Renal cortex interstitium (tissue), 11 donors: ENCODE results near the gene MAN1C1. TPM values are rescaled to one million over a fixed set of nuclear protein-coding genes. Genes with fewer than 3 reads are reported as not detected.

ENCODE experiments used
- DNase-seq, 11 donors: peaks; one replicate each; pipeline ENCODE4 v3.0.0-alpha.2; 2013; ENCODE audit warnings: low read depth in 9 of 11, low spot score in 4 of 11; ENCODE audit errors: extremely low read depth in 1 of 11
- polyA plus RNA-seq, 3 donors: library from polyadenylated mRNA; unstranded; fragments of 120-200 nt; gene quantifications; one replicate each; pipeline ENCODE4 v1.2.1, GENCODE V29; 2013; ENCODE audit not compliant: insufficient read length in 3 of 3

Gene MAN1C1
- polyA plus RNA-seq, 3 donors, result 12.4 to 18.0 (median 14.0) TPM

DNA sequence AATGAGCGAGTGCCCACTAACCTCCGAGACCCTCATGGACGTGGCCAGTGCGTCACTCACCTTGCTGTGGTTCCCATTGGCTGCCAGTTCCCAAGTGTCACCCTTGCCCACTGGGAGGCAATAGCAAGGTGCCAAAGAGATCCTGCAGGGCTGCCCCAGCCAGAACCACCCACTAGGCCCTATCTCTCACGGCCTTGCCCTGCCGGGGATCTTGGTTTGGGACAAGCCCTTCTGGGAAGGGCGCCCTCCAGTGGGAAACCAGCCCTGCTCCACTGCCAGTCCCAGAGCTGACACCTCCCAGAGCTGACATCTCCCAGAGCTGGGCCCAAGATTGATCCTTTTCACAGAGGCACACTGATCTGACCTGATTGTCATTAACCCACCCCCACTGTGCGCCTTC lies 181.3 kb downstream of the MAN1C1 start:
- DNase-seq, result no peak

DNA sequence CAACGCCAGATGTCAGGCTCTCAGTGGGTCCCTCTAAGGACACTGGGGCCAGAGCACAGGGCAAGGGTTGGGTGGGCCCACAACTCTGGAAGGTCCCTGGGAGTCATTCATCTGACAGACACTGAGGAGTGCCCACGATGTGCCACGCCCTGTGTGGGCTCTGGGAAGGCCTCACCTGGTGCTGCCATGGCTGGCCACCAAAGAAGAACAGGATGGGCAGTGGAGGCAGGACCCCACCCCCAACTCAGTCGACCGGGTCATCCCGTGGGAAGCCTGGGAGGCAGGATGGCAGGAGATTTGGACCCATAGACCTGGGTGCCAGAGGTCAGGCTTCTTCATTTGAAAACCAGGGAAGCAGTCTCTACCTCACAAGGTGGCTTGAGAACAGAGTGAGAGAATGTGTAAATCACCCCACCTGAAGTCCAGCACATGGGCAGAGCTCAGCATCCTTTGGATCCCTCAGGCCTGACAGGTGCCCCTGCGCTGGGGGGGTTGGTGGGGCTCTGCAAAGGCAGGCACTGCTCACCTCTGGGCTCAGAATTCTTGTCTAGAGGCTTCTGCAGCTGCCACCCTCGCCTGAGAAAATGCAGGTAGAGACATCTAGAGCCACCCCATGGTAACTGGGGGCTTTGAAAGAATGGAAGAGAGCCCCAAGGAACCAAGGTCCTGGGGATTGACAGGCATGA lies 182.2 kb downstream of the MAN1C1 start:
- no peak for DNase-seq

DNA sequence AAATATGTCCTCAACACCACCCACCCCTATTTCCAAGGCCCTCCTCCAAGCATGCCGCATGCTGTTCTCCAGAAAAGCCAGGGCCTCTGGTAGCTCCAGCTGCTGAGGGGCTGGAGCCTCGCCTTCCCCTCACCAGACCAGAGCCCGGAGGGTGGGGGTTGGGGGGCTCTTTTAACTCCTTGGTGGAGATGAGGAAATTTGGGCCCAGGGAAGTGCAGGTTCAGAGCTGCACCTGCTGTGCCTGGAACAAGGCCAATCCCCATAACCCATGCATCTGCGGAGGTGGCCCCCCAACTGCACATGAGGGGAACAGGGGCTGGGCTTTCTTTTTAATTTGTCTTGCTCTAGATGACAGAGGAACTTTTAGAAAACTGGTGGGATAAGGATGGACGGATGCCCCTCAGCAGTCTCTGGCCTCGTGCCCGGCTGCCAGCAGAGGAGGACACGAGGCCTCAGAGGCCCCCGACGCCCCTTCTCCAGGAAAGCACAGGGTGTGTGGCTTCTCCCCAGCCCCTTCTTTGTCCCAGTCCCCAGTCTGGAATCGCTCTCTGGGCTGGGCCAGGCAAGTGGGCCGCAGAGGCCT lies 182.9 kb downstream of the MAN1C1 start:
- no peak for DNase-seq

DNA sequence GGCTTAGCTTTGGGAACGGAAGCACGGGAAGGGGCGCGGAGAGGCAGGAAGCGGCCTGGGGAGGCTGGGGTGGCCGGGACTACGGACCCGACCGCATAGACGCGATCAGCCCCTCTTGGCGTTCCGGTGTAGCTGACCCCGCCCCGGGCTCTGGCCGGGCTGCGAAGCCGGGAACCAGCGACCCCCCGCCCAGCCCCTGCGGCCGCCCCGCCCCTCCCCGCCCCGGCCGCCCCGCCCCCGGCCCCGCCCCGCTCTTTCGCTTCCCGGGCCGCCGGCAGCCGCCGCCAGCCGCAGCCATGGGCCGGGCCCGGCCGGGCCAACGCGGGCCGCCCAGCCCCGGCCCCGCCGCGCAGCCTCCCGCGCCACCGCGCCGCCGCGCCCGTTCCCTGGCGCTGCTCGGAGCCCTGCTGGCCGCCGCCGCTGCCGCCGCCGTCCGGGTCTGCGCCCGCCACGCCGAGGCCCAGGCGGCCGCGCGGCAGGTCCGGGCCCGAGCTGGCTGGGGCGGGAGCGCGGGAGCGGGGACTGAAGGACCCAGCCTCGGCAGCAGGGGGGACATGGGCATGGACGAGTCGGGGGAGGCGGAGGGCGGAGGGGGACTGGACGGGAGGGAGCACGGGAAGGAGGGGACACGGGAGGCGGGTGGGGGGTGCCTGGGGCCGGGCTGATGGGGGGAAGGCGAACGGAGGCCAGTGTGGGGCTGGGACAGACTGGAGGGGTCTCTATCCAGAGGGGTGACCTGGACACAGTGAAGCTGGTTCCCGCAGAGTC lies 183.5 kb downstream of the MAN1C1 start, which contains the start of gene SELENON:
SELENON (plus strand) TSS at position 259 of the 768 bp plus-strand sequence; CDS start at position 297, 38 bp downstream.
- DNase-seq, result peak in 1 of 11 donors; percentile 44

DNA sequence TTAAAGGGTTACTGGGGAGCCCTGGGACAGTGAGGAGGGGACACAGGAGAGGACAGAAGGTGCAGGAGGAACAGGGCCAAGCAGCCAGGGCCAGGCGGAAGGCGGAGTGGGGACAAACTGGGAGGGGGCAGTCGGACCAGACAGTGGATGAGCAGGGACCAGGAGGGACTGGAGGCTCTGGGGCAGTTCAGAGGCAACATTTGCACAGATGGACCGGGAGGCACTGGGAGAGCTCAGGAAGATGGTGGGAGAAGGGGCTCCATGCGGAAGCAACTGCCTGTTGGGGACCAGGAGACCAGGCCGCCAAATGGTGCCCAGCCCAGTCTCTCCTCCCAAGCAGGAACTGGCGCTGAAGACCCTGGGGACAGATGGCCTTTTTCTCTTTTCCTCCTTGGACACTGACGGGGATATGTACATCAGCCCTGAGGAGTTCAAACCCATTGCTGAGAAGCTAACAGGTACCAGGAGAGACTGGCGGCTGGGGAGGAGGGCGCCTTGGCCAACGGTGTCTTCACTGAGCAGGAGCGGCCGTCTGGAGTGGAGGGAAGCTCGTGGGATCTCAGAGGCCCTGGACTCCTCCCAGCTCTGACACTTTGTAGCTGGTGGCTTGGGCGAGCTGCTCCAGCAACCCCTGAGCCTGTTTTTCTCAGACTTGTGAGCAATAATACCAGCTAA lies 184.2 kb downstream of the MAN1C1 start:
- DNase-seq, result no peak

DNA sequence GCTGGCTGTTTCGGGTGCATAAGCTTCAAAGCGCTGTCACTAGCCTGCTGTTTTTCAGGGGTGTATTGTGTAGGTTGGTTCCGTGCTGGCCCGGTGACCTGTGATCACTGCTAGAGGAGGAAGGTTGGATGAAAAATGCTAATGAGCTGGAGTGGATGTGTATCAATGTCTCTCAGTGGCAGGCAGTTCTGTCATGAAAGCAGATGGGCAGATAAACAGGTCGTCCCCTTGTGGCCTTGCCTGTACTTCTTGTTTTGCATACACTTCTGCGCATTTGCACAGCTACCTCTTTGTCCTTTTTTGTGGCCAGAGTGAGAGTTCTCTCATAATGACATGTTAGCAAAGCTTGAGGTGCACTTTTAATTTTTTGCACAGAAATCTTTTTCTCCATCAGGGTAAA lies 186.3 kb downstream of the MAN1C1 start:
- no peak for DNase-seq

DNA sequence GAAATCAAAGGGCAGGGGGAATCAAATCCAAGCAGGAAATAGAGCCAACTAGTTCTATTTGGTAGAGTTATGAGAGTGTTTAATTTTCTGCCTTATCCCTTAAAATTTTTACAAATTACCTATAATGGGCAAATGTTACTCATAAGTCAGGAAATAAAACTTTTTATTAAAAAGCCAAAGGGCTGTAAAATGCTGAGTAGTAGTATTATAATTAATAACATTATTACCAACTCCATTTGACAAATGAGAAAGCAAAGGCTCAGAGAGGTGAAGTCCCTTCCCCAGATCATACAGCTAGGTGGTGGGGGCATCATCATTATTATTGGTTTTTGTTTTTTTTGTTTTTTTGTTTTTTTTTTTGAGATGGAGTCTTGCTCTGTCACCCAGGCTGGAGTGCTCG lies 186.8 kb downstream of the MAN1C1 start:
- DNase-seq, result no peak

DNA sequence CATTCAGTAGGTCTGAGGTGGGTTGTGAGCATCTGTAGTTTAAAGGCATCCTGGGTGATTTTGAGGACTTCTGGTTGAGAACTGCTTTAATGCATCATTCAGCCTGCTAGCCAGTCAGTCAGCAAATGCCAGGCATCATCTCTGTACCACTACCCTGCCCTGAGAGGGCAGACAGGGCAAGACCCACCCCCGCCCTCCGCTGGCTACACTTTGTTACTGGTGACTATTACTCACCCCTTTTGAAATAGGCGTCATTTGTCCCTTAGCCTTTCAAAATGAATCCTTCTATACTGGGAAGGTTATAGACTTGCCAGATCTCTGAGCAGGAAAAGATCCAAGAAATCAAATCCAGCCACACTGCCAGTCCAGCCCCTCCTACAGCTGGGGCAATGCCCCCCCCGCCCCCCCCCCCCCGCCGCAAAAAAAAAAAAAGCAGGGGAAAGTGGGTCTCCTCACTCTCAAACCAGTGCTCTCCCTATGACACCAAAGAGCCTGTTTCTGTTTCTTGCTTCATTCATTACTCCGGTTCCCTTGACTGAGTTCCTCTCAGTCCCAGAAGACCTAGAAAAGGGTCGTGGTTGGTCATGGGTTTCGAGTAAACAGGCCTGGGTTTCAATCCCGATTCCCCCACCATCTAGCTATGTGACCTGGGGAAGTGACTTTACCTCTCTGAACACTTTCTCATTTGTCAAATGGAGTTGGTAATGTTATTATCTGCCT lies 187.8 kb downstream of the MAN1C1 start:
- no peak for DNase-seq

DNA sequence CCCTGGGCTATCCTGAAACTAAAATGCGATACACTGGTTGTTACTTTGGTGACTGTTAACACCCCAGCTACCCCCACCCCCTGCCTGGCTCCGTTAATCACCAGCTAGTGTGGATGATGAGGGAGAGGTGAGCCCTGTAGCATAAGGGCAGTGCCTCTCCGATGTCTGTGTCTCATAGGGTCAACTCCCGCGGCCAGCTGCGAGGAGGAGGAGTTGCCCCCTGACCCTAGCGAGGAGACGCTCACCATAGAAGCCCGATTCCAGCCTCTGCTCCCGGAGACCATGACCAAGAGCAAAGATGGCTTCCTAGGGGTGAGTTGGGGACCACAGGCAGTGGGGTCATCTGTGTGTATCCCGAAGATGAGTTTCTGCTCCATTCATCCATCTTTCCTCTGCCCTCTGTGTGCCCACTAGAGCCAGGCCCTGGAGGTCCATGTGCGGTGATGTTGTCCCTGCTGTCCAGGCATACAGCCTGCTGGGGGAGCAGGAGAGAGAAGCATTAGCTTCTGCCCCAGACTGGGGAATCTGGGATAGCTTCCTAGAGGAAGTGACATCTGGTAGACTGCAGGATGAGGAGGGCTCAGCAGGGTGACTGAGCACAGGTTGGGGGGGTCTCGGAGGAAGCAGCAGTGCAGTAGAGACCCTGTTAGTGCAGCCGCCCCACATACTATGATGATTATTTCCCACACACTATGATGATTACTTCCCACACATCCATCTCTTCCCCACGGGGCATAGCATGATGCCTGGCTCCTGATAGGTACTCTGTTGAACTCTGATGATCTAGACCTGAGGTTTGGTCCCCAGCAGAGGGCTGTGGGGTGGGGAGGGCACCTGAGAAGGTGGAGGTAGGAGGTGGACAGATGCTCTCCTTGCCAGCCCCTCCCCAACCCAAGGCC lies 188.6 kb downstream of the MAN1C1 start:
- no peak for DNase-seq

DNA sequence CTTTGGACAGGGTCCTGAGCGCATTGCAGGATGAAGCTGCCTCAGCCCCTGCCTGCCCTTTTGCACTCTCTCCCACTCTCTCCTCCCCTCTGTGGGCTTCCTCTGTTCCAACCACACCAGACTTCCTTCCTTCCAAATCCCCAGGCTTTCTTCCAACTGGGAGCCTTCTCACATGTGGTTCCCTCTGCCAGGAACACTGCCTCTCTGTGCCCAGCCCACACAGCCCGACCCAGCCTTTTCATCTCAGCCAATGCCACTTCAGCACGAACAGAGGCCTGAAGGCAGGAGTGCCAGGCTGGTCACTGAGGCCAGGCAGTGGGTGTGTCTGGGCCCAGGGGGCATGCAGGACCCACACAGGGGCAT lies 189.3 kb downstream of the MAN1C1 start:
- DNase-seq, result no peak

DNA sequence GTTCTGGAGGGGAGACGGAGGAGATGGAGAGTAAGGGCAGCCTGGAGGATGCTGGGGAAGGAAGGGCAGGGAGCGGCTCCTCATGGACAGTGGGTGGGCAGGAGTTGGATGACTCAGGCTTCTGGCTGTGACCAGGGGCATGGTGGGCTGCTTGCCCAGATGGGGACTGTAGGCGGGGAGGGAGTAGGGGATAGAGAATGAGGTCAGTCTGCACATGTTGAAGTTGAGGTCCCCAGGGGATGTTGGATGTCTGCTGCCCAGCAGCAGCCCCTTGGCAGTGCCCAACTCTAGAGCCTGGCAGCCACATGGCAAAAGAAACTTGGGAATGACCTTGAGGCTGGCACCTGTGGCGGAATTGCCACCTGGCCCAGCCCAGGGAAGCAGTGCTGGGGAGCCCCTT lies 189.8 kb downstream of the MAN1C1 start:
- no peak for DNase-seq

DNA sequence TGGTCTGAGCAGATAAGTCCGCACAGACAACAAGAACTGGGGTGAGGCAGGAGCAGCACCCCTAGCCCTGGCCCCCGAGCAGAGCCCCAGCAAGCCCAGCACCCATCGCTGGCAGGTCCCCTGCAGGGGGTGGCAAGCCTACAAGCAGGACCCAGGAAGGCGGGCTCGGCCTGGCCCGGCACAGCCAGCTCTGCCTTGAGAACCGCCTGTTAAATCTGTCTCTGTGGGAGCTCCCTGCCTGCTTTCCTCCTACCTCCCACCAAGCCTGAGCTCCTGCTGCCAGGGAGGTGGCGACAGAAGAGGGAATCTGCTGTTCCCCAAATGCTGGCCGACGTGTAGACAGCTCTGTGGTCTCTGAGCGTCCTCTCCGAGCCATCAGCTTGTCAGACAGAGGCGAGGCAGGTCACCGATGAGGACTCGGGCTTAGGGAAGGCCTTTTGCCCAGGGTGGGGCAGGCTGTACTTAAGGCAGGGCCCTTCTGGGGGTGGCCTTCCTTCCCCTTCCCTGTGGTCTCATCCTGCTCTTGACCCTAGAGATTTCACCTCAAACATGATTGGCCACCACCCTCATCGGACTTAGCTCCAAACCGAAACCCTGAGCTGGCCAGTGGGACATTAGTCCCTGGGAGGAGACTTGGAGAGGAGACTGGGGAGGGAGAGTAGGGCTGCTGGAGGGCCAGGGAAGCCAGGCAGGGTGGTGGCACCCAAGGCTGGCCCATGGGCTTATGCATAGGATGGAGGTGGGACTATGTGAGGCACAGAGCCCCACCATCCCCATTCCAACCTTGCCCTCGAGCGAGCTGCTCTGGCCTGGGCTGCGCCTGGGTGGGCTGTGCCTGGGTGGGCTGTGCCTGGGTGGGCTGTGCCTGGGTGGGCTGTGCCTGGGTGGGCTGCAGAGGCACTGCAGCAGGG lies 191.1 kb downstream of the MAN1C1 start:
- DNase-seq, result no peak

DNA sequence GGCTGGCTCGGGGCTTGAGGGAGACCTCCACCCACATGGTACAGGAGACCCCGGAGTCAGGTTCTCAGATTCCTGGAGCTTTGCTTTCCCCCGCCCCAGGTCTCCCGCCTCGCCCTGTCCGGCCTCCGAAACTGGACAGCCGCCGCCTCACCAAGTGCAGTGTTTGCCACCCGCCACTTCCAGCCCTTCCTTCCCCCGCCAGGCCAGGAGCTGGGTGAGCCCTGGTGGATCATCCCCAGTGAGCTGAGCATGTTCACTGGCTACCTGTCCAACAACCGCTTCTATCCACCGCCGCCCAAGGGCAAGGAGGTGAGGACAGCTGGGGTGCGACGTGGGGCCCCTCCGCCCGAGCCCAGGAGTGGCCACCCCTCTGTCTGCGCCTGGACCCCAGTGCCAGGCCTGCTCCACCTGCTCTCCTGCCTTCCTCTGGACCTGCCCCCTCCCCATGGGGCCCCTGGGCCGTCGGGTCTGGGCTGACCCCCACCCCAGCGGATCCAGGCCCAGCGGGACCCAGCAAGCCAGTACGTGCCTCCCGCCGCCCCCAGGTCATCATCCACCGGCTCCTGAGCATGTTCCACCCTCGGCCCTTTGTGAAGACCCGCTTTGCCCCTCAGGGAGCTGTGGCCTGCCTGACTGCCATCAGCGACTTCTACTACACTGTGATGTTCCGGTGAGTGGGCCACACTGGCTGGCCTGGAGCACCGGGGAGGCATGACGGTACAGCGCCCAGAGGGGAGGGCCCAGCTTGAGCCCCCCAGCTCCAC lies 192.1 kb downstream of the MAN1C1 start:
- no peak for DNase-seq

DNA sequence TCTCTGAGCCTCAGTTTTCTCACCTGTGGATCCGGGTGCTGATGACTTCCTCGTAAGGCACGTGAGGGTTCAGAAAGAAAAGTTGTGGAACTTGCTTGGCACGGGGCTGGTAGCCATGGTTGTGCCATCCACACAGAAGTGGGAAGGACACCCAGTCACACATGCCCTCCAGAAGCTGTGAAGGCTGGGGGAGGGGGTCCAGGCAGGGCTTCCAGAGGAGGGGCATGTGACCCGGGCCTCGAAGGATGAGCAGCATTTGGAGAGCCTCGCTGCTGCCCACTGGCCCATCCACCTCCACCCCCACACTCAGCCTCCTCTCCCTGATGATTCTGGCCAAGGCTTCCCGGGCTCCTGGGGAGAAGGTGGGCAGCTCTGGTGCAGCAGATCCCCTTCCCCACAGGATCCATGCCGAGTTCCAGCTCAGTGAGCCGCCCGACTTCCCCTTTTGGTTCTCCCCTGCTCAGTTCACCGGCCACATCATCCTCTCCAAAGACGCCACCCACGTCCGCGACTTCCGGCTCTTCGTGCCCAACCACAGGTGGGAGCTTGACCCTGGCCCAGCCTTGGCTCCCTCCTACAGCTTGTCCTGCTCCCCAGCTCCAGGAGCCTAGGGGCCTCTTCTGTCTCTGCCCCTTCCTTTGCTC lies 192.8 kb downstream of the MAN1C1 start:
- no peak for DNase-seq

DNA sequence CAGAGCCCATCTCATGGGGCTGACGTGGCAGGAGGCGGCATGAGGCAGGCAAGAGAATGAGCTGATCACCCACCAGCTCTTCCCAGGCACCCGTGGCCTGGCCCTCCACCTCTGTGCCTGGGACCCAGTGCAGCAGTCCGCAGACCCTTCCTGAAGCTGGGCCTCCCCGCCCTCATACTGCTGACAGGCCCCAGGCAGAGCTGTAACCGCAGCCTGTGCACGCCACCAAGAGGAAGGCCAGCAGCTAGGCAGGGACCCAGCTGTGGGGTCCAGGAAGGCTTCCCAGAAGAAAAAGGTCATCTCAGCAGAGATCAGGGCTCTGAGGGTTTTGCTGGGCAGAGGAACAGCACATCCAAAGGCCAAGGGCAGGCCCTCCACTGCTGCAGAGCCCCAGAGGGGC lies 193.3 kb downstream of the MAN1C1 start:
- DNase-seq, result no peak
